Stimulated activated CD8-positive, alpha-beta memory T cell treated with anti-CD3 and anti-CD28 coated beads, Interleukin-12 subunit alpha, Interleukin-12 subunit beta, amount 100 ng/mL, for 24 hours (primary cell): ENCODE data around the gene ZFYVE28.
"Not testable (repeated sequence)": the region's sequence is repeated elsewhere in the genome, so short reads cannot be mapped to it uniquely, and the experiment has no call there.

Experiments used
- DNase-seq: peaks from one replicate; pipeline ENCODE4 v3.0.0-alpha.2; 2020; ENCODE audit errors: extremely low read depth

The ZFYVE28 gene

DNA sequence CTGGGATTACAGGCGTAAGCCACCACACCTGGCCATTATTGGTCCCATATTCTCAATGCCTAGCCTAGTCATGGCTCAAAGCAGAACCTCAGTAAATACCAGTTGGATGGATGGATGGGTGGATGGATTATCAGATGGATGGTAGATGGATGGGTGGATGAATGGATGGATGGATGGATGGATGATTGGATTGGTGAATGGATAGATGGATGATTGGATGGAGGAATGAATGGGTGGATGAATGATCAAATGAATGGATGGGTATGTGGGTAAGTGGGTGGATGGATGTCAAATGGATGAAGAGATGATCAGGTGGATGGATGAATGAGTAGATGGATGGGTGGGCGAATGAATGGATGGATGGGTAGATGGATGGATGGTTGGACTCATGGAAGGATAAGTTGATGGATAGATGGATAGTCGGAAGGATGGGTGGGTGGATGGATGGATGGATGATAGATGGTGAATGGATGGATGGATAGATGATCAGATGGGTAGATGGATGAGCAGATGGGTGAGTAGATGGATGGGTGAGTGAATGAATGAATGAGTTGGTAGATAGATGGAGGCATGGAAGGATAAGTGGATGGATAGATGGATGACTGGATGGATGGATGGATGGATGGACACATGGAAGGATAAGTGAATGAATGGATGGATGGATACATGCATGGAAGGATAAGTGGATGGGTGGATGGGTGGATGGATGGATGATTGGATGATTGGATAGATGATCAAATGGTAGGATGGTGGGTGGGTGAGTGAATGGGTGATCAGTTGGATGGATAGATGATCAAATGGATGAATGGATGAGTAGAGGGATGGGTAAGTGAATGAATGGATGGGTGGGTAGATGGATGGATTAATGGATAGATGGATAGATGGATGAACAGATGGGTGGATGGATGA is 28.5 kb upstream of the ZFYVE28 start:
- no peak for DNase-seq

DNA sequence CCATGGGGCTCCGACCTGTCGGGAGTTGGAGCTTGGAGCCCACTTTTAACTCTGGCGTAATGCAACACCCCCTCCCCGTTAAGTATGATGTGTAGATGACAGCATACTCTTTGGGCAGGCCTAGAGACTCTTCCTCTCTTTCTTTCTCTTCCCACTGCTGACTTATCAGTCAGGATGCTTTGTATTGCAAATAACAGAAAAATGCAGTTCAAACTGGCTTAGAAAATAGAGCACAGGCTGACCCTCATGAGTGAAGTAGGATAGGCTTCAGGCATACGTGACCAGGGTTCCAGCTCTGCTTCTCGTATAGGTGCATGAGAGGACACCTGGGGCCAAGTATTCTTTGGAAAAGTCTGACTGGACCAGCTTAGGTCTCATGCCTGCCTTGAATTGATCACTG is 27.1 kb upstream of the ZFYVE28 start:
- DNase-seq: no peak

DNA sequence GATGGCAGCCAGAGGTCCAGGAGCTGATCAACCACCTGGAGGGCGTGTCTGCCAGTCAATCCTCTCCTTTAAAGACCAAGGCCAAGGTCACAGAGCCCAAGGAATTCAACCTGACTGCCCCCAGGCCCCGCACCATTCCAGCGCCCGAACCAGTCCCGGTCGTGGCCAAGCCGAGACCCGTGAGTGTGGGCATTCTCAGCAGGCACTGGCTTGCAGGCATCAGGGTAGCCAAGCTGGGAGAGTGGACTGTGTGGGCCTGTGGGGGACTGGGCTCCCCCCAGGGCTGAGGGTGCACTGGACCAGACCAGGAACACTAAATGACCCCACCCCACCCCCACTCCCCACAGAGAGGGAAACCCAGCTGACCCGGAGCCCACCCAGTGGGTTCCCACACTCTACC is 26.7 kb upstream of the ZFYVE28 start:
- DNase-seq: no peak

- DNase-seq: no peak
These were observed 25.7 kb upstream of the ZFYVE28 start for GRCh38 chr4:2443956-2444740.

DNA sequence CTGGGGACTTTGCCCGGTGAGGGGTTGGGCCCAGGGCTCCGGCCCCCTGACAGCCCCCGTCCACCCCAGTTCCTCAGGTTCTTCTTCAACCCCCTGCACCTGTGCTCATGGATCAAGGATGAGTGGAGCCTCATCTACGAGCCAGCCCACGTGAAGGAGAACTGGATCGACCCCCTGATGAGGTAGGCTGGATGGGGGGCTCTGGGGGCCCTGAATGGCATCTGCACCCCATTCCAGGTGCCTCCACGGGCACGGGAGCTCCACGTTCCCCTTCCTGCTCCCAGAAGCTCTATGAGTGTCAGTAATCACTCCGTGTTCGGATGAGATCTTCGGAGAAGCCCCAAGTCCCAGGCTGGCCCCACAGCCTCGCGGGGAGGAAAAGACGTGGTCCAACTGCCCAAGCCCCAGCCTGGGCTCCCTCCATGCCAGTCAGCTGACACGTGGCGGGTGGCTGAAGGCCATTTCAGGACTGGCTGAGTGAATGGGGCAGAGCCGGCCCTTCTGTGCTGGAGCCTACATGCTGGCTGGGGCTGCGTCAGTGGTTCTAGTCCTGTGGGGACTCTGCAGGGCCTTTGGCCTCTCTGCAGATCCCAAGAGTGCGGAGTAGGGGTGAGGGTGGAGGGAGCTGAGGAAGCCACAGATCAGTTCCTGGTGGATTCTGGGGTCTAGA is 24.8 kb upstream of the ZFYVE28 start:
- no peak for DNase-seq

GRCh38 chr4:2442175-2442993 is 23.9 kb upstream of the ZFYVE28 start:
- DNase-seq: no peak

DNA sequence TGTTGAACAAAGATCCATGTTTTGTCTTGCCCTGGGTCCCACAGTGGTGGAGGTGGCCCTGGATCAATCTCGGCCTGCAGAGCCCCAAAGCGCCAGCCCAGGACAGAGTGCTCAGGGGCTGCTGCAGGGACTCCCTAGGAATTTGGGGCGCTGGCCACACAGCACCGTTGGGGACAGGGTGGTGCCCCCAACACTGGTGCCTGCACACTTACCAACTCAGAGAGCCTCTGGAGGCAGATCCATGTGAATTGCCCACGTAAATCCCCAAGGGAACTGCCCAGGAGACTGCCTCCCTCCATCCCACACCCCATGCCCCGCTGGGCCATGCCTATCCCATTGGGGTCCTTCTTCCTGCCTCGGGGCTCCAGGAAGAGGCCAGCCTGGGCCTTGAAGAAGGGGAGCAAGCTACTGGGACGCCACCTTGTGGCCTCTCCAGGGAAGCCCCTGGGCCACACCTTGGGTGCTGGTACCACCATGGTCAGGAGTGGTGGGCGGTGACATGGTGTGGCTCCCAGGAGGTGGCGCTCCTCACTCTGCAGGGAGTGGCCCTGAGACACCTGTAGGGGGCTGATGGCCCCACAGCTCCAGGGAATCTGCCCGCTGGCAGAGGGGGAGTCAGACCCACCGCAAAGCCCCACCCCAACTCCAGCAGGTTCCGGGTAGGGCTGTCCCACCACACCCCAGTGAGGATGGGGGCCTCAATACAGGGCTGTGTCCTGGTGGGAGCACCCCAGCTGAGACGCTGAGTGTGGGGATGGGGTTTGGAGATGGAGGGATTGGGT is 23.1 kb upstream of the ZFYVE28 start:
- peak; percentile 40 for DNase-seq

DNA sequence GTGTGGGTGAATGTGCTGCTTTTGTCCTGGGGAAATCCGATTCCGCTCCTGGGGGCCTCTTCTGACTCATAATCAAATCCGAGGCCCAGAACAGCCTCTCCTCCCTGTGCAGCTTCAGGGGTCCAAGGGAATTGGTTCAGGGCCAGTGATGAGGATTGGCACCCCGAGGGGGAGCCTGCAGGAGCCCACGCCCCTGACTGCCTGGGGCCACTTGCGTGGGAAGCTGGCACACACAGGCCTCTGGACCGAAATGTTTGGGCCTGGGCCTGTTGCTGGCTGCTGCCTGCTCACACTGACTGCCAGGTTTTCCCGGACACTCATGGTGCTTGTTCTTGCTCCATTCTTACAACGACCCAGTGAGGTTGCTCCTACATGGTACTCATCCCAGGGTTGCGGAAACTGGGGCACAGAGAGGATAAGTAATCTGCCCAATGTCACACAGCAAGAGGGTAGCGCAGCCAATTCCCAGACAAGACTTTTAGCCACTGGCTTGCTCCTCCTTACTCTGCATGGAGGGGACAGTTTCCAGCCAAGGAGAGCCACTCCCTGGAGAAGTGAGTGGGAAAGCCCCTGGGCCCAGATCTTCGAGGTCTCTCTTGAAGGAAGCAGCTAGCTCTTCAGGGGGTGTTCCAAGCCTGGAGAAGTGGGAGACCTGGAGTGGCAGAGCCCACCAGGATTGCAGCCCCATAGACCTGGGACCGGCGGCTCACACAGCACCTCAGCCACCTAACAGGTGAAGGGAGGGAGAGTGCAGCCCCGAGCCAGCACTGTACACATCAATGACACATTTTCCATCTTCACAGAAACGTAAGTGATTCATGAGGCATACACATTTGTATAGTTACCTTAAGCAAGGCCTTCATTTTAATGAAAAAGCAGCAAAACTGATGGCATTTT is 20.6 kb upstream of the ZFYVE28 start:
- DNase-seq: no peak

DNA sequence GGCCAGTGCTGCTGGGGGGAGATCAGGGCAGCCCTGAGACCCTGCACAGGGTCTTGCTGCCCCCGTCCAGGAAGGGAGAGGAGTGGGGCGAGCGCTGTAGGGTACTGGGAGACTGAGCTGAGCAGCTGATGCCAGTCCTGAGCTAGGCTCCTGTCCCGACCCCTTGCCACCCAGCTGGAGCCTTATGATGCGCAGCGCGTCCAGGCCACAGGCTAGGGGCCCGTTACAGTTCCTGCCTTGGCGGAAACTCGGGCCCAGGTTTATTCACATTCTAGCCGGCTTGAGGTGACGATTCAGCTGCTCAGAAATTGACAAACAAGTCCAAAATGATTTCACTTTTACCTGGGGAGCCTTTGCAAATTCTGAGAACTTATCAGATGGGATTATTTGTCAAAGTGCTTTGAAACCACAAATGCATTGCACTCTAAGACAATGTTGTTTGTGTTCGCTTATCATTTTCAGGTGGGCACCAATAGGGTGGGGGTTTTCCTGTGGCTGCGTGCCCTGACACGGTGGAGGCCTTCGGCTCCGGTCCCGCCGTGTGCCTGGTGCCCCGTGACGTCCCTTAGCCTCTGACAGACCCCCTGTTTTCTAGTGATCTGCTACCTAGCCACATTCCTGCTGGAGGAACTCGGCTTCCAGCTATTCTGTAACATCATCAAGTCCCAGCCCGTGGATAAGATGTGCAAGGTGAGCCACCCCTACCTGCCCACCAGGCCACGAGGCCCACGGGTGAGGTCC is 19.2 kb upstream of the ZFYVE28 start:
- no peak for DNase-seq

- no peak for DNase-seq
These were observed 18.5 kb upstream of the ZFYVE28 start for GRCh38 chr4:2436761-2437474.

GRCh38 chr4:2436301-2436700 is 17.9 kb upstream of the ZFYVE28 start:
- DNase-seq: no peak

GRCh38 chr4:2434420-2434819 is 16.0 kb upstream of the ZFYVE28 start:
- DNase-seq: no peak

DNA sequence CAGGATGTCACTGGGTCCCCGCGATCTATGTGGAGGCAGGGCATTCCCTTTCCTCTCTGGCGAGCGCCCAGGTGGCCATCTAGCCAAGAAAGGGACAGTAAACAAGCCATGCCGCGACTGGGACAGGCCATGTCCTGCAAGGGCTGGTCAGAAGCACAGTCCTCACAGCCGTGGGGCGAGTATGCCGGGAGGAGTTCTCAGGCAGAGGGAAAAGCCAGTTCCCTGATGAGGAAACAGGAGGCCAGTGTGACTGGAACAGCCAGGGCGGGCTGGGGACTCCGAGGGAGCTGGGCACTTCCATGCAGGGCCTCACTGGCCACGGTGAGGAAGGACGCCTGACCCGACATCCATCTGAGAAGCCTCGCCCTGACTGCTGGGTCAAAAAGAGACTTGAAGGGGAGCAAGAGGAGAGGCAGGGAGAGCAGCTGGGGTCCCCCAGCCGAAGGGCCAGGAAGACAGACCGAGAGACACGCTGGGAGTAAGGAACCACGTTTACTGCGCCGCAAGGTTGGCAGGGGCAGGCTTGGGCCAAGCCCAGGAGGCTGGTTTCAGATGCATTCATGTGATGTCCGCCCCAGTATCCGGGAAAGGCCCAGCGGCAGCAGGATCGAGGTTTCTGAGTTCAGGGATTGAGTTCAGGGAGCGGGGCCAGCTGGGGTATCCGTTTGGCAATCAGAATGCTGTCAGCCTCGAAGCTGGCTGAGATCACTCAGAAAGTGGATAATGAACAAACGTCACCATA is 15.3 kb upstream of the ZFYVE28 start:
- no peak for DNase-seq

- no peak for DNase-seq
These were observed 14.6 kb upstream of the ZFYVE28 start for GRCh38 chr4:2432991-2433530.

DNA sequence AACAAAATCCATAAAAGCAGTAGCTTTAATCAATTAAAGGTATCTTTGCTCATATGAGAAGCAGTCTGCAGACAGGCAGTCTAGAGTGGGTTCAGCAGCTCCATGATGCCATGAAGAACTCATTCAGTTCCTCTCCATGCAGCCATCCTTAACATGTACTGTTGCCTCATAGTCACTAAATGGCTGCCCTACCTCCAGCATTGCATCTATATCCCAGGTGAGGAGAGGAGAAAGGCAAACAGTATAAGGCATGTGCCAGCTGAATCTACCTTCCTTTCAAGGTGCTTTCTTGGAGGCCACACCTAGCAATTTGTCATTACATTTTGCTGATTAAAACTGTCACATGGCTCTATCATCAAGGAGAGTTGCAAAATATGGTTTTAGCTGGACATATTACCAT is 13.6 kb upstream of the ZFYVE28 start:
- DNase-seq: no peak

GRCh38 chr4:2429945-2430757 is 11.7 kb upstream of the ZFYVE28 start:
- not testable (repeated sequence) for DNase-seq
